ENCODE data around the gene STAMBPL1. TPM values are rescaled to one million over a fixed set of nuclear protein-coding genes. Genes with fewer than 3 reads are reported as not detected.

Gene STAMBPL1
- total RNA-seq, 1 donor from 2014 or later = 37.5 TPM

Other genes with a start within 250 kb of the STAMBPL1 start
- gene LIPF, start 215.8 kb upstream of the STAMBPL1 start, total RNA-seq = not detected in 2 replicates
- gene LIPK, start 174.0 kb upstream of the STAMBPL1 start, total RNA-seq = not detected in 2 replicates
- gene LIPN, start 120.2 kb upstream of the STAMBPL1 start, total RNA-seq = not detected in 2 replicates
- gene LIPM, start 77.5 kb upstream of the STAMBPL1 start, total RNA-seq = not detected in 2 replicates
- gene ANKRD22, start 28.4 kb upstream of the STAMBPL1 start, total RNA-seq = 0.16 TPM in 1 of 2 replicates, not detected in the other
- 10.9 and 12.2 TPM in 2 replicates for gene ACTA2, start 72.5 kb downstream of the STAMBPL1 start, total RNA-seq
- gene FAS, start 110.6 kb downstream of the STAMBPL1 start, total RNA-seq = 36.4 and 38.6 TPM in 2 replicates